Thyroid gland (tissue), 4 donors: ENCODE measurements around the gene LHFPL2. TPM values are rescaled to one million over a fixed set of nuclear protein-coding genes. Genes with fewer than 3 reads are reported as not detected.

Experiments used
- DNase-seq, 2 donors: peaks; one replicate each; pipeline ENCODE4 v3.0.0-alpha.2; 2019
- H3K27ac ChIP-seq, 3 donors: fragments of 200-600 bp; sonication (generic); 1 replicate in 2 of 3; 2 replicates in 1 of 3; pipeline ENCODE4 v1.5.1; 2016 to 2019; ENCODE audit warnings: mild to moderate bottlenecking in 1 of 3, moderate library complexity in 1 of 3
- H3K27me3 ChIP-seq: fragments of 200-600 bp; sonication (generic); one replicate; pipeline ENCODE4 v1.5.1; 2019
- H3K36me3 ChIP-seq, 2 donors: fragments of 200-600 bp; sonication (generic); one replicate each; pipeline ENCODE4 v1.5.1; 2016 to 2019
- H3K4me1 ChIP-seq, 2 donors: fragments of 200-600 bp; sonication (generic); one replicate each; pipeline ENCODE4 v1.5.1; 2017 to 2019
- H3K4me3 ChIP-seq, 3 donors: fragments of 200-600 bp; sonication (generic); replicated peaks in 1 of 3; 1 replicate in 2 of 3; 2 replicates in 1 of 3; pipeline ENCODE4 v1.5.1; 2016; ENCODE audit warnings: mild to moderate bottlenecking in 1 of 3
- H3K9me3 ChIP-seq: fragments of 200-600 bp; sonication (generic); one replicate; pipeline ENCODE4 v1.5.1; 2017
- POLR2A ChIP-seq, 2 donors: fragments of 450-650 bp; IDR thresholded peaks; one replicate each; pipeline ENCODE4 v1.6.1; 2017; ENCODE audit warnings: antibody characterized with exemption in 2 of 2, mild to moderate bottlenecking in 2 of 2, moderate library complexity in 1 of 2
- WGBS, 2 donors: methylation state at CpG; one replicate each; pipeline ENCODE4 v1.1.5; 2017; 5-methylcytosine and 5-hydroxymethylcytosine counted together
- intact Hi-C: fragments of 100-400 bp; cut with DNase I; formaldehyde crosslinking; loops from one replicate; pipeline ENCODE4 v1.15.1; 2023
- total RNA-seq, 4 donors: library from RNA; depleted of rRNA; stranded (reverse); fragments of >200 nt; gene quantifications; one replicate each; pipeline ENCODE4 v1.2.3, GENCODE V29; 2016
- TF ChIP-seq, protein P1 (sequence below), 6 experiments: fragments of 200-600 bp in 3 of 6; fragments of 450-650 bp in 3 of 6; sonication (generic) in 3 of 6; IDR thresholded peaks; one replicate each; pipeline ENCODE4 v1.5.1; 2016 to 2019; ENCODE audit warnings: antibody characterized with exemption in 6 of 6, mild to moderate bottlenecking in 2 of 6, inconsistent platforms in 1 of 6, moderate library complexity in 1 of 6

The LHFPL2 gene
- total RNA-seq, 4 donors from 2014 or later: 17.6 to 25.7 (median 23.7) TPM

DNA sequence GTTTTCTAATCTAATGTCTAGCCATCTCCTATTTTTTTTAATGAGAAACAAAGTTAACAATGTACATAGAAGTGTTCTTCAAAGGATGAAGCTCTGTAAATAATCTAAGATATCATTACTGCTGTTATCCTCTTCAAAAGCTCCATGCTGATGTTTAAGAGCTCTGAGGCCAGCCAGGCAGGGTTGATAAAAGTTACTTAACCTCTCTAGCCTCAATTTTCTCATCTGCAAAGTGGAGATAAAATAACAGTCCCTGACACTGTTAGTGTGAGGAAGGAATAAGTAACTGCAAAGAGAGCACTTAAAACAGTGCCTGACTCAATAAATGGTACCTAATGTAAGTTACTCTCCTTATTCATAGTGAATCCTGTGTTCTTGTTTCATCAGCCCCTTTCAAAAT is 60.1 kb downstream of the LHFPL2 start:
- Histone ChIP-seq H3K4me1 (peaks cover 0 to 10% of the 10 kb centered on the region in 2 donors), H3K27ac (no peak overlapping the region), H3K27me3 (no peaks in the 10 kb centered on the region), H3K9me3 (no peaks in the 10 kb centered on the region), H3K4me3 (no peak overlapping the region), H3K36me3 (no peaks in the 10 kb centered on the region)
- TF ChIP-seq, protein P1, sequence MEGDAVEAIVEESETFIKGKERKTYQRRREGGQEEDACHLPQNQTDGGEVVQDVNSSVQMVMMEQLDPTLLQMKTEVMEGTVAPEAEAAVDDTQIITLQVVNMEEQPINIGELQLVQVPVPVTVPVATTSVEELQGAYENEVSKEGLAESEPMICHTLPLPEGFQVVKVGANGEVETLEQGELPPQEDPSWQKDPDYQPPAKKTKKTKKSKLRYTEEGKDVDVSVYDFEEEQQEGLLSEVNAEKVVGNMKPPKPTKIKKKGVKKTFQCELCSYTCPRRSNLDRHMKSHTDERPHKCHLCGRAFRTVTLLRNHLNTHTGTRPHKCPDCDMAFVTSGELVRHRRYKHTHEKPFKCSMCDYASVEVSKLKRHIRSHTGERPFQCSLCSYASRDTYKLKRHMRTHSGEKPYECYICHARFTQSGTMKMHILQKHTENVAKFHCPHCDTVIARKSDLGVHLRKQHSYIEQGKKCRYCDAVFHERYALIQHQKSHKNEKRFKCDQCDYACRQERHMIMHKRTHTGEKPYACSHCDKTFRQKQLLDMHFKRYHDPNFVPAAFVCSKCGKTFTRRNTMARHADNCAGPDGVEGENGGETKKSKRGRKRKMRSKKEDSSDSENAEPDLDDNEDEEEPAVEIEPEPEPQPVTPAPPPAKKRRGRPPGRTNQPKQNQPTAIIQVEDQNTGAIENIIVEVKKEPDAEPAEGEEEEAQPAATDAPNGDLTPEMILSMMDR (IDR thresholded peaks at IDR 0.05): no peak
- TF ChIP-seq POLR2A (IDR thresholded peaks at IDR 0.05): no peak
- no peak for DNase-seq
- intact Hi-C loops: no loop called here

DNA sequence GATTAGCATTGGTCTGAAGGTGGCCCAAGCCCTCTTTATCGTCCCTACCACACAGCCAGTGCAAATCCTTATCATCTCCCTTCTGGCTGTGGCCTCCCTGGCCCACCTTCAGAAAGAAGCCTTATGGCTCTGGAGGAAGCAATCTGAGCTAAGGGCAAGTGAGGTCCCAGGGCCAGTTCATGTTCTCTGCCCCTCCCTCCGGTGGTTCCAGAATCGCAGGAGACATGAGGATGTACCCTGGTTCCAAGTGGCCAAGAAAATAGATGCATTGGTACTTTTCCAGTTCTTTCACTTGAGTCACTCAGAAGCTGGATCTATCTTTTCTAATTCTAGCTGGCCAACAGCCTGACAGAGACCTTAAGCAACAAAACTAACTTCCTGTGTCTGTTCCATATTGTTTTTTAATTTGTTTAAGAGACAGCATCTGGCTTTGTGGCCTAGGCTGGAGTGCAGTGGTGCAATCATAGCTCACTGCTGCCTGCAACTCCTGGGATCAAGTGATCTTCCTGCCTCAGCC is 60.7 kb downstream of the LHFPL2 start:
- intact Hi-C loops: no loop called here
- no peak for DNase-seq
- H3K4me1 ChIP-seq: peaks cover 0 to 10% of the 10 kb centered on the region in 2 donors
- H3K27me3 ChIP-seq: no peaks in the 10 kb centered on the region
- no peak for TF ChIP-seq POLR2A (IDR thresholded peaks at IDR 0.05)
- TF ChIP-seq, protein P1 (IDR thresholded peaks at IDR 0.05): no peak
- H3K9me3 ChIP-seq: no peaks in the 10 kb centered on the region
- 68 to 71% methylated on average over 3 of the region's 3 CpGs for WGBS, 2 donors
- no peak overlapping the region for H3K4me3 ChIP-seq
- H3K27ac ChIP-seq: no peak overlapping the region
- no peaks in the 10 kb centered on the region for H3K36me3 ChIP-seq

DNA sequence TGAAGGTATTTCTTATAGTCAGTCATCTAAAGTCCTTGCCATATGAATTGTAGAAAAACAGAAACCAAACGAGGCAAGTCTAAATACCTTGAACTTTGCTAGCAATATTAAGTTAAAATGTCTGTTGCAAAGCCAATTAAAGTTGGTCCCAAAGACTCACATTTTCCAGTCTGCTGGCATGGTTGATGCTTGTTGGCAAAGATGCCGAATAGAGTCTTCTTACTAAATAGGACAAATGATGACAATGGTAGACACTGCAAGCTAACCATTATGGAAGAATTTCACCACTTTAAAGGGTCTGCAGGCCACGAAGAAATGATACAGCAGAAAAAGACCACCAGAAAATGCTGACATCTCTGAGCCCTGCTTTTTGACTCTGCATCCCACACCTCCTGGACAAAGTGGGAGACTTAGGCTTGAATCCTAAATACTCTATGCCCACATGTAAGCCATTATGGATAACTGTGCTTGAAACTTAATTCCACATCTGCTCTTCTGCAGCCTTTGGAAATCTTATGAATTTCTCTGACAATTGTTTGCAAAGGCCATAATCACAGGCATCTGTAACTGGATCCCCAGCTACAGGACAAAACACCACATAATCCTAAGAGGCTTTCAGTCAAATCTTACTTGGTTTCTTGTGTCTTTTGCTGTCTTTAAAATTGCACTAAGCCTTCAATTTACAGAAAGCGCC is 61.3 kb downstream of the LHFPL2 start:
- Histone ChIP-seq H3K4me3 (no peak overlapping the region), H3K27me3 (no peaks in the 10 kb centered on the region), H3K36me3 (no peaks in the 10 kb centered on the region), H3K27ac (no peak overlapping the region), H3K4me1 (peaks cover 0 to 10% of the 10 kb centered on the region in 2 donors), H3K9me3 (no peaks in the 10 kb centered on the region)
- 76 to 90% methylated on average over 4 of the region's 4 CpGs for WGBS, 2 donors
- intact Hi-C loops: no loop called here
- no peak for TF ChIP-seq POLR2A (IDR thresholded peaks at IDR 0.05)
- TF ChIP-seq, protein P1 (IDR thresholded peaks at IDR 0.05): no peak
- DNase-seq: no peak

DNA sequence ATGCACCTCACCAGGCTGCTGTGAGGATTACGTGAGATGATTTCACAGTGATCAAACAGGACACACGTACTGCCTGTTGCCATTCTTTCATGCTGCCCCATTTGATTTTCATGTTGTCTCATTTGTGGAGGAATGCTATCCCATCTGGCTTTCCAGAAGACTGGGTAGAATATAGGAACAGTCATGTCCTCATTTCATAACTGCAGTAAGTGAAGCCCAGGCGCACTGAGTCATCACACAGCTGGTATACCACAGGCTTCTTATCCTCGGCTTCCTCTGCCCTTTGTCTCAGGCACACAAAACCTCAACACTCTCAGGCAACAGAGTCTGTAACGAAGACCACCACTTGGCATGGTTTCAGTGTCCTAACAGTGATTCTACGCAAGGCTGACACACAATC is 62.3 kb downstream of the LHFPL2 start:
- H3K4me3 ChIP-seq: no peak overlapping the region
- WGBS, 2 donors: 90 to 96% methylated on average over 6 of the region's 6 CpGs
- intact Hi-C loops: no loop called here
- H3K36me3 ChIP-seq: no peaks in the 10 kb centered on the region
- H3K27ac ChIP-seq: no peak overlapping the region
- peaks cover 0 to 10% of the 10 kb centered on the region in 2 donors for H3K4me1 ChIP-seq
- H3K9me3 ChIP-seq: no peaks in the 10 kb centered on the region
- no peaks in the 10 kb centered on the region for H3K27me3 ChIP-seq
- DNase-seq: no peak
- no peak for TF ChIP-seq POLR2A (IDR thresholded peaks at IDR 0.05)
- TF ChIP-seq, protein P1 (IDR thresholded peaks at IDR 0.05): no peak

DNA sequence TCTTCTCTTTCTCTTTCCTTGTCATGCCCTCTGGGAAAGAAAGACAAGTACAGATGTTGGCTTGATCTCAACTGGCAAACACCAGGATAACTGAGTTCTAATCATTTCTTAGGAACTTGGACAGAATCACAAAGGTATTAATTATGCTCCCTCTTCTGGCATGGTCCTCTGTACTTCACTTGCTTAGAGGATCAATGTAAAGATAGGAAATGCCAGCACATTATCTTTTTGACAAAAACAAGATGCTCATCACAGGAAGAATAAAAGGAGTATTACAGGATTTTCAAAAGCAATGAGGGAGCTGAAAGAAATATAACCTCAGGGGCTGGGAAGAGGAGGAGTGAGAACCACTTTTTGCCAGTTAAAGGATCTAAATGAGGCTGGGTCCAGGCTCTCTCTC is 70.6 kb downstream of the LHFPL2 start:
- Histone ChIP-seq H3K27me3 (no peaks in the 10 kb centered on the region), H3K36me3 (no peaks in the 10 kb centered on the region), H3K27ac (no peak overlapping the region), H3K4me1 (peaks cover 19 to 24% of the 10 kb centered on the region in 2 donors), H3K9me3 (no peaks in the 10 kb centered on the region), H3K4me3 (no peak overlapping the region)
- TF ChIP-seq, protein P1 (IDR thresholded peaks at IDR 0.05): no peak
- no peak for TF ChIP-seq POLR2A (IDR thresholded peaks at IDR 0.05)
- intact Hi-C loops: no loop called here
- no peak for DNase-seq
